Nephron progenitor cell (in vitro differentiated cells): Measurements from ENCODE around the gene PRSS50.

ENCODE experiments used
- DNase-seq: peaks from one replicate; pipeline ENCODE4 v3.0.0; 2021
- H3K27ac Mint-ChIP-seq: 2 replicates; pipeline ENCODE4 v1.8.0; 2021; ENCODE audit warnings: mild to moderate bottlenecking, moderate library complexity, mixed read lengths
- H3K27me3 Mint-ChIP-seq: 2 replicates; pipeline ENCODE4 v1.8.0; 2021; ENCODE audit warnings: mild to moderate bottlenecking, low read depth, mixed read lengths; ENCODE audit not compliant: poor library complexity
- H3K36me3 Mint-ChIP-seq: 2 replicates; pipeline ENCODE4 v1.8.0; 2021; ENCODE audit warnings: low read depth, mixed read lengths
- H3K4me1 Mint-ChIP-seq: 2 replicates; pipeline ENCODE4 v1.8.0; 2021; ENCODE audit warnings: mixed read lengths
- H3K4me3 Mint-ChIP-seq: 2 replicates; pipeline ENCODE4 v1.8.0; 2021; ENCODE audit warnings: mild to moderate bottlenecking, moderate library complexity, mixed read lengths
- H3K9me3 Mint-ChIP-seq: 2 replicates; pipeline ENCODE4 v1.8.0; 2021; ENCODE audit warnings: mild to moderate bottlenecking, moderate library complexity, mixed read lengths
- CTCF ChIP-seq: fragments of 200-600 bp; sonication (generic); IDR thresholded peaks from 2 replicates; pipeline ENCODE4 v1.5.0; 2021; ENCODE audit warnings: antibody characterized with exemption

PRSS50 gene

GRCh38 chr3:46703013-46703520 is 14.6 kb downstream of the PRSS50 start:
- H3K27me3 Mint-ChIP-seq, result peaks cover 31% of the 10 kb centered on the region
- no peaks in the 10 kb centered on the region for H3K36me3 Mint-ChIP-seq
- H3K4me3 Mint-ChIP-seq, result no peak overlapping the region
- no peak for DNase-seq
- H3K27ac Mint-ChIP-seq, result no peak overlapping the region
- no peaks in the 10 kb centered on the region for H3K9me3 Mint-ChIP-seq
- no peak for TF ChIP-seq CTCF
- H3K4me1 Mint-ChIP-seq, result peaks cover 44% of the 10 kb centered on the region

GRCh38 chr3:46702246-46703012 is 15.2 kb downstream of the PRSS50 start:
- peaks cover 47% of the 10 kb centered on the region for H3K4me1 Mint-ChIP-seq
- H3K27ac Mint-ChIP-seq, result peak overlapping the region; percentile 86
- no peak for DNase-seq
- no peak overlapping the region for H3K4me3 Mint-ChIP-seq
- H3K9me3 Mint-ChIP-seq, result no peaks in the 10 kb centered on the region
- TF ChIP-seq CTCF, result no peak
- H3K27me3 Mint-ChIP-seq, result peaks cover 31% of the 10 kb centered on the region
- no peaks in the 10 kb centered on the region for H3K36me3 Mint-ChIP-seq

DNA sequence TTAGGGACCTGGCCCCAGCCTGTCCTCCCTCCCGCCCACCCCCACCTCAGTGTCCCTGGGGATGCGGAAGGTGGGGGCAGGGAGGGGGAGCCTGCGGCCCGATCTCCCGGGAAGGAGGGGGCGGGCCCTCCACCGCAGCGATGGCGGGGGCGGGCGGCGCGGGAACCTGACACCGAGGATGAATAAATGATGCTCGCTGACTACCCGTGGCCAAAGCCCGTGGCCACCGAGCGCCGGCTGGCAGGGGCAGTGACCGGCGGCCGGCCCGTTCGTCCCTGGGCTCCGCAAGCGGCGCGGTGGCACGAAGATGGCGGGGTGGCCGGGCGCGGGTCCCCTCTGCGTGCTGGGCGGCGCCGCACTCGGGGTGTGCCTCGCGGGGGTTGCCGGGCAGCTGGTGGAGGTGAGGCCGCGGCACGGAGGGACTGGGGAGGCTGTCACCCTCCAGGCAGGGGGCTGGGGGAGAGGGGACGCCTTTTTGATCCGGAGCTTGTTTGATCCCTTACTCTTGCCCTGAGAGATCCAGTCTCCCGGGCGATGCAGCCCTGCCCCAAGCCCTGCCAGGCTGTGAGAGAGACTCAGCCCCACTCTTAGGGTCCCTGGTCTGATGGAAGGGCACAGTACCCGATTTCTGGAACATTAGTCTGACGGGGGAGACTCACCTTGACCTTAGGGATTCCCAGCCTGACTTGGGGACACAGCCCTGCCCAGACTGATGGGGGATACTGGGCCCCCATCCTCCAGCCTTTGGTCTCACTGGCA is 16.3 kb downstream of the PRSS50 start, which contains the start of gene TMIE:
TMIE (plus strand) TSS at position 212 of the 759 bp plus-strand sequence; CDS start at position 308, 96 bp downstream.
- Mint-ChIP-seq H3K27me3 (peaks cover 31% of the 10 kb centered on the region), H3K4me3 (peak within 1 kb of the TSS; percentile 56), H3K36me3 (no peaks in the 10 kb centered on the region), H3K4me1 (peaks cover 53% of the 10 kb centered on the region), H3K27ac (peak within 1 kb of the TSS; percentile 86), H3K9me3 (no peaks in the 10 kb centered on the region)
- DNase-seq, result peak; percentile 59
- no peak for TF ChIP-seq CTCF

DNA sequence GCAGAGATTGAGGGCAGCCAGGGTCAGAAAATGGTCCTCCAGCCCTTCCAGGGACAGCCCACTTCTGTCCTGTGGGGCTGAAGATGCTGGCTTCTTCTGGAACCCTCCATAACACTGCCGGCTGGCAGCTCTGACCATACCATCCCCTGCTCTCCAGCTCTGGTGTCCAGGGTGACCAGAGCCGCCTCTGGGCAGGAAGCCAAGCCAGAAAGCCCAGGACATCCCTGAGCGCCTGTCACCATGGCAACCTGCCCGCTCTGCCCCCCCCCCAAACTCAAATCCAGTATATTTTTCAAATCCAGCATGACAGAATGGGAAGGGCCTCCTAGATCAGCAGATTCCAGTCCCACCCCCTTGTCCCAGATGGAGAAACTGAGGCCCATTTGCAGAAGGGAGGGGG is 16.9 kb downstream of the PRSS50 start:
- H3K4me3 Mint-ChIP-seq, result peak overlapping the region; percentile 28
- TF ChIP-seq CTCF, result no peak
- H3K4me1 Mint-ChIP-seq, result peaks cover 47% of the 10 kb centered on the region
- no peaks in the 10 kb centered on the region for H3K36me3 Mint-ChIP-seq
- peaks cover 31% of the 10 kb centered on the region for H3K27me3 Mint-ChIP-seq
- no peak overlapping the region for H3K27ac Mint-ChIP-seq
- DNase-seq, result peak; percentile 45
- no peaks in the 10 kb centered on the region for H3K9me3 Mint-ChIP-seq

DNA sequence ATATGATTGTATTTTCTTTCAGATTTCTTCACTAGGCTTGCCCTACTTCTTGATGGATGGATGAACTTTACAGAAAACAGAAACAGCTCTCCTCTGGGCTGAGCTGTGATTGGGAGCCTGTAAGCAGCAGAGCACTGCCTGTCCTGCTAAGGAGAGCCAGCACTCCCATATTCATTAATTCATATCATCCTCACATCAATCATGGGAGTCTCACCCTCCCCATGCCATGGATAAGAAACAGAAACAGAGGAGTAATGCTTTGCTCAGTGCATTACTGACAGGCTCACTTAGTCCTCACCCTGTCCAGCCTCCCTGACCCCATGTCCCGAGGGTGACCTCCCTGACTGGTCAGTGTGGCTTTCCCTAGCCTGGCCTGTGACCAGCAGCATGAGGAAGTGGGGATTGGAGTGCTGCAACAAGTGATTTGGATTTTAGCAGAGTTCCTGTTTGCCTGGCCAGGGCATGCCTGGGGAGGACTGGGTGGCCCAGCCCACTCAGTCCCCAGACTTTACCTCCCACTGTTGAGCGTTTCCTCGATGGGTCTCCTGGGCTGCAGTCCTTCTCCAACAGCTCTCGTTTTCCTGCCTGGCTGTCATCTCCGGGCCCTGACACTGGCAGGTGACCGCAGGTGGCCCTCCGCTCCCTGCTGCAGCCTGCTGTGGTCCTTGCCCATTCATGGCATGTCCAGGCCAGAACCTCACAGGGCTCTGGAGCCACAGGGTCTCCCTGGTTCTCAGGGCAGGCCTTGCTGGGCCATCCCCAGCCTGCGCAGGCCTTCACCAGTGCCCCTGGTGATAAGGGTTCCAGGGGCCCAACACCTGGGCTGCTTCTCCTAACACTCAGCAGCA is 17.8 kb downstream of the PRSS50 start:
- no peak overlapping the region for H3K27ac Mint-ChIP-seq

More for the DNA sequence above, 17.8 kb downstream of the PRSS50 start:
- Mint-ChIP-seq H3K4me3 (no peak overlapping the region), H3K9me3 (no peaks in the 10 kb centered on the region), H3K36me3 (no peaks in the 10 kb centered on the region), H3K4me1 (peaks cover 45% of the 10 kb centered on the region), H3K27me3 (peaks cover 31% of the 10 kb centered on the region)
- TF ChIP-seq CTCF, result no peak
- DNase-seq, result no peak
